GM12878 (cell line): ENCODE data around the gene GAB3. TPM values are rescaled to one million over a fixed set of nuclear protein-coding genes. Genes with fewer than 3 reads are reported as not detected.

Experiments used
- ATAC-seq: fragments of 200-7000 bp; cut with Tn5 transposase; 3 replicates; pipeline ENCODE4 v1.9.1; 2020; ENCODE audit warnings: mild to moderate bottlenecking, moderate library complexity
- BruUV-seq: library from RNA; stranded (reverse); fragments of 400-500 nt; replicated peaks from 2 replicates; lab custom pipeline; 2021; lab: Mats Ljungman, UMichigan
- CTCF ChIA-PET: fragments of 300-600 bp; sonication (Branson Sonifier 250); formaldehyde crosslinking; extraction: SDS; loops from one replicate; lab custom pipeline; 2021; ENCODE audit warnings: inconsistent platforms; lab: Yijun Ruan, JAX
- POLR2A ChIA-PET: fragments of 350-600 bp; formaldehyde crosslinking; extraction: SDS; loops from one replicate; lab custom pipeline; 2021; ENCODE audit warnings: inconsistent platforms; lab: Charles Lee
- RAD21 ChIA-PET: fragments of 300-600 bp; sonication (Branson Sonifier 250); formaldehyde crosslinking; loops from one replicate; lab custom pipeline; 2023; ENCODE audit warnings: antibody characterized with exemption; ENCODE audit not compliant: unreplicated experiment; lab: Charles Lee
- SMC1A ChIA-PET: fragments of 300-600 bp; sonication (Branson Sonifier 250); formaldehyde crosslinking; loops from one replicate; lab custom pipeline; 2023; ENCODE audit not compliant: unreplicated experiment, uncharacterized antibody; lab: Charles Lee
- DNase-seq: peaks from one replicate; pipeline ENCODE4 v3.0.0-alpha.2; 2011; ENCODE audit warnings: low read depth, low spot score
- FAIRE-seq: peaks from 3 replicates; lab custom pipeline; 2011; peaks lifted over from hg19 to GRCh38; lab: Jason Lieb, UNC
- H2AFZ ChIP-seq: 2 replicates; pipeline ENCODE4 v1.6.0; 2011; ENCODE audit warnings: low read depth, low read length, control low read depth; ENCODE audit not compliant: control insufficient read depth
- H3K27ac ChIP-seq: 2 replicates; pipeline ENCODE4 v1.5.1; 2011; ENCODE audit warnings: control low read depth; ENCODE audit not compliant: control insufficient read depth, insufficient read depth
- H3K27me3 ChIP-seq, 2 experiments: replicated peaks in 1 of 2; 2 replicates each; pipeline versions ENCODE4 v1.6.0 to v1.6.1; 2011; ENCODE audit warnings: low read length in 1 of 2; ENCODE audit not compliant: control insufficient read depth in 2 of 2, insufficient read depth in 2 of 2
- H3K36me3 ChIP-seq, 2 experiments: 2 replicates each; pipeline ENCODE4 v1.5.1; 2011; ENCODE audit warnings: low read length in 1 of 2; ENCODE audit not compliant: control insufficient read depth in 2 of 2, insufficient read depth in 2 of 2
- H3K4me1 ChIP-seq: 2 replicates; pipeline ENCODE4 v1.6.1; 2011; ENCODE audit warnings: mild to moderate bottlenecking, low read length, moderate library complexity, mixed read lengths; ENCODE audit not compliant: control insufficient read depth, insufficient read depth
- H3K4me2 ChIP-seq: 2 replicates; pipeline ENCODE4 v1.6.0; 2011; ENCODE audit warnings: control low read depth; ENCODE audit not compliant: control insufficient read depth, insufficient read depth
- H3K4me3 ChIP-seq: fragments of 200-600 bp; sonication (generic); 2 replicates; pipeline ENCODE4 v1.5.1; 2016
- H3K79me2 ChIP-seq: 2 replicates; pipeline ENCODE4 v1.6.0; 2011; ENCODE audit warnings: low read length; ENCODE audit not compliant: control insufficient read depth, insufficient read depth
- H3K9ac ChIP-seq: 2 replicates; pipeline ENCODE4 v1.8.0; 2011; ENCODE audit warnings: low read length, control low read depth, mixed read lengths; ENCODE audit not compliant: control insufficient read depth, insufficient read depth
- H3K9me3 ChIP-seq: replicated peaks from 3 replicates; pipeline ENCODE4 v1.5.1; 2011; ENCODE audit warnings: mild to moderate bottlenecking, low read length; ENCODE audit not compliant: control insufficient read depth, insufficient read depth
- H4K20me1 ChIP-seq: 2 replicates; pipeline ENCODE4 v1.6.0; 2011; ENCODE audit not compliant: control insufficient read depth, insufficient read depth
- CBFB ChIP-seq: IDR thresholded peaks from 2 replicates; pipeline ENCODE4 v1.6.1; 2016; ENCODE audit warnings: antibody characterized with exemption, low read depth
- CBX3 ChIP-seq: fragments of 200-600 bp; sonication (generic); IDR thresholded peaks from 2 replicates; pipeline ENCODE4 v1.6.1; 2016; ENCODE audit warnings: low read depth, borderline replicate concordance
- CBX5 ChIP-seq: sonication (generic); IDR thresholded peaks from 2 replicates; pipeline ENCODE4 v1.6.1; 2016; ENCODE audit warnings: low read depth, moderate library complexity, mild to moderate bottlenecking, inconsistent platforms
- EED ChIP-seq: sonication (generic); IDR thresholded peaks from 2 replicates; pipeline ENCODE4 v1.6.1; 2016; ENCODE audit warnings: antibody characterized with exemption, low read depth
- HCFC1 ChIP-seq: fragments of 150-350 bp; IDR thresholded peaks from 2 replicates; pipeline ENCODE4 v1.6.1; 2014; ENCODE audit warnings: low read length
- KLF5 ChIP-seq: fragments of 450-650 bp; IDR thresholded peaks from 2 replicates; pipeline ENCODE4 v1.6.1; 2014; ENCODE audit warnings: mild to moderate bottlenecking; ENCODE audit not compliant: partially characterized antibody
- MTA2 ChIP-seq: fragments of 450-650 bp; IDR thresholded peaks from 2 replicates; pipeline ENCODE4 v1.6.1; 2016; ENCODE audit warnings: low read depth, mild to moderate bottlenecking, moderate library complexity
- MTA3 ChIP-seq: IDR thresholded peaks from 2 replicates; pipeline ENCODE4 v1.6.1; 2012; ENCODE audit warnings: low read length, inconsistent platforms, borderline replicate concordance
- NFYA ChIP-seq: IDR thresholded peaks from 2 replicates; pipeline ENCODE4 v1.6.1; 2011; ENCODE audit warnings: low read depth, mild to moderate bottlenecking, low read length, improper control_type of control experiment, borderline replicate concordance
- NFYB ChIP-seq: IDR thresholded peaks from 2 replicates; pipeline ENCODE4 v1.6.1; 2011; ENCODE audit warnings: low read depth, mild to moderate bottlenecking, low read length, improper control_type of control experiment, moderate library complexity; ENCODE audit not compliant: insufficient read depth
- NR2C1 ChIP-seq: fragments of 450-650 bp; IDR thresholded peaks from 2 replicates; pipeline ENCODE4 v1.6.1; 2017; ENCODE audit warnings: antibody characterized with exemption, mild to moderate bottlenecking, moderate library complexity
- SRF ChIP-seq, 2 experiments: IDR thresholded peaks; 2 replicates each; pipeline ENCODE4 v1.6.1; 2011; ENCODE audit warnings: low read depth in 2 of 2, low read length in 2 of 2, mild to moderate bottlenecking in 1 of 2, moderate library complexity in 1 of 2
- TCF7 ChIP-seq: IDR thresholded peaks from 2 replicates; pipeline ENCODE4 v1.6.1; 2014; ENCODE audit warnings: antibody characterized with exemption, borderline replicate concordance
- ZNF384 ChIP-seq: IDR thresholded peaks from 2 replicates; pipeline ENCODE4 v1.6.1; 2012; ENCODE audit warnings: low read depth, mild to moderate bottlenecking, low read length, improper control_type of control experiment, borderline replicate concordance
- WGBS: methylation state at CpG from one replicate; pipeline ENCODE4 v1.1.6; 2016; ENCODE audit warnings: low lambda C conversion rate; ENCODE audit not compliant: insufficient replicate concordance, insufficient coverage; ENCODE audit errors: missing lambda C conversion rate; 5-methylcytosine and 5-hydroxymethylcytosine counted together
- in situ Hi-C: fragments of 300-500 bp; cut with MboI; formaldehyde crosslinking; loops from 9 replicates; pipeline ENCODE4 v1.14.3; 2018; ENCODE audit warnings: mixed read lengths
- intact Hi-C: fragments of 100-400 bp; cut with micrococcal nuclease; formaldehyde crosslinking; loops from one replicate; pipeline ENCODE4 v1.14.2; 2022; ENCODE audit not compliant: unreplicated experiment
- polyA plus RNA-seq, 11 experiments: library from polyadenylated mRNA; depleted of rRNA in 4 of 11; unstranded in 6 of 11; stranded (reverse) in 5 of 11; fragments of >200 nt; fragmentation: Nextera tagmentation in 4 of 11; fragmentation: Illumina TruSeq in 1 of 11; extraction: Ambion mirVana in 4 of 11; extraction: Trizol in 1 of 11; gene quantifications; 1 replicate in 1 of 11; 2 replicates in 10 of 11; pipeline versions ENCODE4 v1.2.1 to v1.2.3, GENCODE V29; 2011 to 2016; ENCODE audit warnings: inconsistent platforms in 2 of 11, missing spikeins in 2 of 11, low read depth in 1 of 11
- total RNA-seq, 4 experiments: library from RNA; depleted of rRNA in 3 of 4; stranded (reverse); fragments of >200 nt in 3 of 4; fragmentation: Illumina TruSeq in 1 of 4; extraction: Trizol in 1 of 4; gene quantifications; 2 replicates each; pipeline versions ENCODE4 v1.2.1 to v1.2.3, GENCODE V29; 2013 to 2021
- TF ChIP-seq, protein P1 (sequence below): fragments of 450-650 bp; IDR thresholded peaks from 2 replicates; pipeline ENCODE4 v1.6.1; 2017; ENCODE audit warnings: low read depth, mild to moderate bottlenecking, moderate library complexity
- TF ChIP-seq, protein P2 (sequence below): fragments of 150-350 bp; IDR thresholded peaks from 2 replicates; pipeline ENCODE4 v1.6.1; 2014; ENCODE audit warnings: mild to moderate bottlenecking, low read depth, low read length
- TF ChIP-seq, protein P3 (sequence below), 3 experiments: IDR thresholded peaks in 2 of 3; conservative IDR thresholded peaks in 1 of 3; 2 replicates each; pipeline ENCODE4 v1.5.1; 2011; ENCODE audit warnings: low read depth in 3 of 3, low read length in 3 of 3, mild to moderate bottlenecking in 3 of 3, control low read depth in 2 of 3, moderate library complexity in 2 of 3, inconsistent platforms in 1 of 3, mixed read lengths in 1 of 3; ENCODE audit not compliant: control insufficient read depth in 2 of 3, insufficient read depth in 1 of 3; ENCODE audit errors: extremely low read depth in 1 of 3

GAB3 gene
- total and polyA plus RNA-seq, 10 of the 15 experiments (the other 5 are each of a cell fraction or from before 2014, with no cell fraction given) = 0.10 to 2.0 (median 0.85) TPM

DNA sequence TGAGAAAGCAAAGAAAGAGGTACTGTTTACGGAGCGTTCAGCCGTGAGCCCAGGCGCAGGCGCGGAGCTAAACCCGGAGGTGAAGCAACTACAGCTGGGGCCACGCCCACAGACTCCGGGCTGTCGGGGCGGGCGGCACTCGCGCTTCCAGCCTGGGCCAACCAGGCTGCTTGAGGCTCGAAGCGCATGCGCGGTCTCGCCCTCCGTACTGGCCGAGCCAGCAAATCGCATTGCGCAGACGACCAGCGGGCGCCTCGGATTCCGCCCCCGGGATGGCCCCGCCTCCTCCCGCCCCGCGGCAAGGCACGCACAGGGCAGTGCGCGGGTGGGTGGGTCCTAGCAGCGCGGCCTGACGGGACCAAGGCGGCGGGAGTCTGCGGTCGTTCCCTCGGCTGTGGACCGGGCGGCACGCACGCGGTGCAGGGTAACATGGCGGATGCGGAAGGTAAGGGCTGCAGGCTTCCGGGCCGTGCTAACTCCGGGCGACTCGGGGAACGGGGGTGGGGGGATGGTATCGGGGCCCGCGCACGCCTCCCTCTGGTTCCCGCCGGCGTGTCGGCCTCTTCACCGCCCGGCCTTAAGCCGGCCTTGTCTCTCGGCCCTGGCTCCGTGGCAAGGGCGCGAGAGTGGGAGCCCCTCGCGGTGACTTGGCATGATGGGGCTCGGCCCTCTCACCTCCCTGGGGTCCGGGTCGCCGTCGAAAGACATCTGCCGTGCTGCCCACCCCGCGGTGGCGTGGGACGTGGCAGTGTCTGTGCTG, 11.8 kb upstream of the GAB3 start, which contains the start of gene DKC1:
TSS of gene DKC1 (plus strand) at position 328 of the 760 bp plus-strand sequence. CDS start at position 430, 102 bp downstream.
- no TSS peak for BruUV-seq
- H3K4me2 ChIP-seq = peak within 1 kb of the TSS; percentile 72
- RAD21 ChIA-PET = interaction anchor here (1.0 to 3.5 kb wide), 7 partner anchors 14 to 392 kb away, joined by 3 to 16 read pairs (median 3); partner anchors contain the start of gene SMIM9
- no peaks in the 10 kb centered on the region for H3K9me3 ChIP-seq
- FAIRE-seq (no peak), DNase-seq (peak; percentile 82), ATAC-seq (peak; percentile 91)
- in situ Hi-C loops (no loop called here), intact Hi-C loops (loop anchor here (2.0 kb wide), 1 partner anchor 42 kb away; the partner anchor contains the start of gene MPP1)
- H2AFZ ChIP-seq = peak within 1 kb of the TSS; percentile 76
- CTCF ChIA-PET = interaction anchor here (1.0 to 3.3 kb wide), 3 partner anchors 11 to 76 kb away, joined by 3 to 24 read pairs (median 3); partner anchors contain the start of gene GAB3
- H3K36me3 ChIP-seq = peaks cover 2 to 9% of the 10 kb centered on the region in 2 experiments; a peak in 2 of 4 replicates
- H3K27me3 ChIP-seq = no peaks in the 10 kb centered on the region
- POLR2A ChIA-PET = interaction anchor here (0.9 to 1.0 kb wide), 2 partner anchors 41 to 43 kb away, joined by 3 read pairs; partner anchors contain the start of gene MPP1
- WGBS = 41% methylated on average over 50 of the region's 84 CpGs
- H3K27ac ChIP-seq = peak within 1 kb of the TSS; percentile 76
- SMC1A ChIA-PET = interaction anchor here (1.1 to 2.1 kb wide), 3 partner anchors 13 to 66 kb away, joined by 3 to 6 read pairs (median 4); no protein-coding TSS in a partner anchor
- H3K4me1 ChIP-seq = no peaks in the 10 kb centered on the region
- no peaks in the 10 kb centered on the region for H4K20me1 ChIP-seq
- peak within 1 kb of the TSS; percentile 71 for H3K9ac ChIP-seq
- H3K4me3 ChIP-seq = peak within 1 kb of the TSS; percentile 73
- peaks cover 31% of the 10 kb centered on the region for H3K79me2 ChIP-seq
- TF ChIP-seq, protein P1, sequence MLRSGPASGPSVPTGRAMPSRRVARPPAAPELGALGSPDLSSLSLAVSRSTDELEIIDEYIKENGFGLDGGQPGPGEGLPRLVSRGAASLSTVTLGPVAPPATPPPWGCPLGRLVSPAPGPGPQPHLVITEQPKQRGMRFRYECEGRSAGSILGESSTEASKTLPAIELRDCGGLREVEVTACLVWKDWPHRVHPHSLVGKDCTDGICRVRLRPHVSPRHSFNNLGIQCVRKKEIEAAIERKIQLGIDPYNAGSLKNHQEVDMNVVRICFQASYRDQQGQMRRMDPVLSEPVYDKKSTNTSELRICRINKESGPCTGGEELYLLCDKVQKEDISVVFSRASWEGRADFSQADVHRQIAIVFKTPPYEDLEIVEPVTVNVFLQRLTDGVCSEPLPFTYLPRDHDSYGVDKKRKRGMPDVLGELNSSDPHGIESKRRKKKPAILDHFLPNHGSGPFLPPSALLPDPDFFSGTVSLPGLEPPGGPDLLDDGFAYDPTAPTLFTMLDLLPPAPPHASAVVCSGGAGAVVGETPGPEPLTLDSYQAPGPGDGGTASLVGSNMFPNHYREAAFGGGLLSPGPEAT = no peak
- TF ChIP-seq SRF (IDR thresholded peaks at IDR 0.05; ENCODE audit: low read depth in 2 of 2, low read length in 2 of 2) (no peak), ZNF384 (no peak), TCF7 (no peak), CBFB (no peak), CBX5 (no peak), EED (no peak), MTA3 (no peak), KLF5 (no peak), NR2C1 (no peak), CBX3 (no peak), NFYB (no peak), HCFC1 (no peak), NFYA (no peak), MTA2 (no peak)
- TF ChIP-seq, protein P2, sequence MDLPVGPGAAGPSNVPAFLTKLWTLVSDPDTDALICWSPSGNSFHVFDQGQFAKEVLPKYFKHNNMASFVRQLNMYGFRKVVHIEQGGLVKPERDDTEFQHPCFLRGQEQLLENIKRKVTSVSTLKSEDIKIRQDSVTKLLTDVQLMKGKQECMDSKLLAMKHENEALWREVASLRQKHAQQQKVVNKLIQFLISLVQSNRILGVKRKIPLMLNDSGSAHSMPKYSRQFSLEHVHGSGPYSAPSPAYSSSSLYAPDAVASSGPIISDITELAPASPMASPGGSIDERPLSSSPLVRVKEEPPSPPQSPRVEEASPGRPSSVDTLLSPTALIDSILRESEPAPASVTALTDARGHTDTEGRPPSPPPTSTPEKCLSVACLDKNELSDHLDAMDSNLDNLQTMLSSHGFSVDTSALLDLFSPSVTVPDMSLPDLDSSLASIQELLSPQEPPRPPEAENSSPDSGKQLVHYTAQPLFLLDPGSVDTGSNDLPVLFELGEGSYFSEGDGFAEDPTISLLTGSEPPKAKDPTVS = no peak
- TF ChIP-seq, protein P3, sequence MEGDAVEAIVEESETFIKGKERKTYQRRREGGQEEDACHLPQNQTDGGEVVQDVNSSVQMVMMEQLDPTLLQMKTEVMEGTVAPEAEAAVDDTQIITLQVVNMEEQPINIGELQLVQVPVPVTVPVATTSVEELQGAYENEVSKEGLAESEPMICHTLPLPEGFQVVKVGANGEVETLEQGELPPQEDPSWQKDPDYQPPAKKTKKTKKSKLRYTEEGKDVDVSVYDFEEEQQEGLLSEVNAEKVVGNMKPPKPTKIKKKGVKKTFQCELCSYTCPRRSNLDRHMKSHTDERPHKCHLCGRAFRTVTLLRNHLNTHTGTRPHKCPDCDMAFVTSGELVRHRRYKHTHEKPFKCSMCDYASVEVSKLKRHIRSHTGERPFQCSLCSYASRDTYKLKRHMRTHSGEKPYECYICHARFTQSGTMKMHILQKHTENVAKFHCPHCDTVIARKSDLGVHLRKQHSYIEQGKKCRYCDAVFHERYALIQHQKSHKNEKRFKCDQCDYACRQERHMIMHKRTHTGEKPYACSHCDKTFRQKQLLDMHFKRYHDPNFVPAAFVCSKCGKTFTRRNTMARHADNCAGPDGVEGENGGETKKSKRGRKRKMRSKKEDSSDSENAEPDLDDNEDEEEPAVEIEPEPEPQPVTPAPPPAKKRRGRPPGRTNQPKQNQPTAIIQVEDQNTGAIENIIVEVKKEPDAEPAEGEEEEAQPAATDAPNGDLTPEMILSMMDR (IDR thresholded peaks at IDR 0.05 in 2 of 3, conservative IDR thresholded peaks at IDR 0.05 in 1 of 3; ENCODE audit: control insufficient read depth in 2 of 3, extremely low read depth in 1 of 3, insufficient read depth in 1 of 3, low read depth in 3 of 3, low read length in 3 of 3) = peak in 2 of 3 experiments; percentile 5 to 7; a peak in 1 of 6 replicates
